ENCODE data around the gene RRAGB.
"Not testable (repeated sequence)": the region's sequence is repeated elsewhere in the genome, so short reads cannot be mapped to it uniquely, and the experiment has no call there.

The RRAGB gene, protein sequence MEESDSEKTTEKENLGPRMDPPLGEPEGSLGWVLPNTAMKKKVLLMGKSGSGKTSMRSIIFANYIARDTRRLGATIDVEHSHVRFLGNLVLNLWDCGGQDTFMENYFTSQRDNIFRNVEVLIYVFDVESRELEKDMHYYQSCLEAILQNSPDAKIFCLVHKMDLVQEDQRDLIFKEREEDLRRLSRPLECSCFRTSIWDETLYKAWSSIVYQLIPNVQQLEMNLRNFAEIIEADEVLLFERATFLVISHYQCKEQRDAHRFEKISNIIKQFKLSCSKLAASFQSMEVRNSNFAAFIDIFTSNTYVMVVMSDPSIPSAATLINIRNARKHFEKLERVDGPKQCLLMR

DNA sequence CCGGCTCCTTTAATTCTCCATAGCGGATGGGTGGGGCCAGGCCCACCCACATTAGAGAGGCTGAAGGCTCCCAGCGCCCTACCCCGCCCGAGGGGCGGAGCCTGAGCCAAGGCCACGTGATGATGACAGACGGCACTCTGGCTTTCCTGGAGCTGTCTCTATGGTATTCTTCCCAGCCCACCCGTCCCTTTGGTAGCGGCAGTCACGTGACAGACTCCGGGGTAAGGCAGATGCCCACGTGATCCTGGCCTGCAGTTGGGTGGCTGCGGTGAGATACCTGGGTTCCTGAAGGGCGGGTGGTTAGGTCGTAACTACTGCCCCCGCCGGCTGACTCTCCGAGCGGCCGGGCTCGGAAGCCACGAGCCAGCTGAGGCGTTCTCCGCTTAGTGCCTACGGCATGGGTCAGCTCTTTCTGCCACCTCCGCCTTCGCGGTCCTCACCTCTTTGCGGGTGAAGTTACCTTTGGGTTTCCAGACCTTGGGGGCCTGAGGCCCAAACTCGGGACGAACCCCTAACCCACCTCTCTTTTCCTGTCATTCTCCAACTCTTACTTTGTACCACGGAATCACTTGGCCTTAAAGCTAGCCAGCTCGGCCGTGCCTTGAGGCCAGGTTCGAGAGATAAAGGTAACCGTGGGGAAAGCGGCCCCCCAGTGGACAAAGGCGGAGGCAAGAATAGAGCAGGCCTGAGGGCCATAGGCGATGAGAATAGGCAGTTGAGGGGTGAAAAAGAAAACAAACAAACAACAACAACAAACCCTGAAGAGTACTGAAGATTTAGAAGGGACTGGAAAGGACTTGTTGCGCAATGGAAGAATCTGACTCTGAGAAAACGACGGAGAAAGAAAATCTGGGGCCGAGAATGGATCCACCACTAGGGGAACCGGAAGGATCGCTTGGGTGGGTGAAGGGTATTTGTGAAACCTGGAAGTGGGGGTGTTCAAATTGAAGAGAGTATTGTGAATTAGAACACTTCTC lies at the start of gene RRAGB:
RRAGB (plus strand) TSS at position 229 of the 977 bp plus-strand sequence; CDS start at position 808, 579 bp downstream.
- peak; percentile 81 for DNase-seq (ENCODE audit: low spot score)

GRCh38 chrX:55668084-55668483 lies 49.5 kb upstream of the RRAGB start:
- DNase-seq (ENCODE audit: low spot score) = no peak

DNA sequence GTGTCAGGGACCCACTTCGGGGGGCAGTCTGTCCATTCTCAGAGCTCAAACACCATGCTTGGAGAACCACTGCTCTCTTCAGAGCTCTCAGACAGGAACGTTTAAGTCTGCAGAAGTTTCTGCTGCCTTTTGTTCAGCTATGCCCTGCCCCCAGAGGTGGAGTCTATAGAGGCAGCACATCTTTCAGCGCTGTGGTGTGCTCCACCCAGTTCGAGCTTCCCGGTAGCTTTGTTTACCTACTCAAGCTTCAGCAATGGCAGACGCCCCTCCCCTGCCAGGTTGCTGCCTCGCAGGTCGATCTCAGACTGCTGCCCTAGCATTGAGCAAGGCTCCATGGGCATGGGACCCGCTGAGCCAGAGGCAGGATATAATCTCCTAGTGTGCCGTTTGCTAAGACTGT lies 29.0 kb upstream of the RRAGB start:
- not testable (repeated sequence) for DNase-seq (ENCODE audit: low spot score)

DNA sequence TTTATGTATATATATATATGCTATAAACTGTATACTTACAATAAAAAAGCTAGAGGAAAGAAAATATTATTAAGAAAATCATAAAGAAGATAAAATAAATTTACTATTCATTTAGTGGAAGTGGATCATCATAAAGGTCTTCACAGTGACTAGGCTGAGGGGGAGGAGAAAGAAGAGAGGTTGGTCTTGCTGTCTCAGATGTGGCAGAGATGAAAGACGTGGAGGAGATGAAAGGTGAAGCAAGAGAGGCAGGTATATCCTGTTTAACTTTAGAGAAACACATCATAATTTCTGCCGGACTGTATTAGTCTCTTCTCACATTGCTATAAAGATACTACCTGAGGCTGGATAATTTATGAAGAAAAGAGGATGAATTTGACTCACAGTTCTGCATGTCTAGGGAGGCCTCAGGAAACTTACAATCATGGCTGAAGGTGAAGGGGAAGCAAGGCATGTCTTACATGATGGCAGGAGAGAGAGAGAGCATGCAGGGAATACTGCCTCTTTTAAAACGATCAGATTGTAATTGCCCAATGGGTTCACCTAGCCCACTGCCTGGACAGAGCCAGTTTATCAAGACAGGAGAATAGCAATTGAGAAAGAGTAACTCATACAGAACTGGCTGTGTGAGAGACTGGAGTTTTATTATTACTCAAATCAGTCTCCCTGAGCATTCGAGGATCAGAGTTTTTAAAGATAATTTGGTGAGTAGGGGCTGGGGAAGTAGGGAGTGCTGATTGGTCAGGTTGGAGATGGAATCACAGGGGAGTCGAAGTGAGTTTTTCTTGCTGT lies 22.1 kb upstream of the RRAGB start:
- DNase-seq (ENCODE audit: low spot score) = no peak

GRCh38 chrX:55697381-55697780 lies 20.2 kb upstream of the RRAGB start:
- DNase-seq (ENCODE audit: low spot score) = no peak

DNA sequence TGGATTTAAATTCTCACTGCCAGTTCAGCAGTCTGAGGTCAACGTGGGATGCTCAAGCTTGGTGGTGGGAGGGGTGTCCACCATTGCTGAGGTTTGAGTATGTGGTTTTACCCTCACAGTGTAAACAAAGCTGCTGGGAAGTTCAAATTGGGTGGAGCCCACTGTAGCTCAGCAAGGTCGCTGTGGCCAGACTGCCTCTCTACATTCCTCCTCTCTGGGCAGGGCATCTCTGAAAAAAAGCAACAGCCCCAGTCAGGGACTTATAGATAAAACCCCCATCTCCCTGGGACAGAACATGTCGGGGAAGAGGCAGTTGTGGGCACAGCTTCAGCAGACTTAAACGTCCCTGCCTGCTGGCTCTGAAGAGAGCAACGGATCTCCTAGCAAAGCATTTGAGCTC lies 14.9 kb upstream of the RRAGB start:
- no peak for DNase-seq (ENCODE audit: low spot score)

- DNase-seq (ENCODE audit: low spot score) = not testable (repeated sequence)
Measured at GRCh38 chrX:55703436-55703835, 14.1 kb upstream of the RRAGB start.

DNA sequence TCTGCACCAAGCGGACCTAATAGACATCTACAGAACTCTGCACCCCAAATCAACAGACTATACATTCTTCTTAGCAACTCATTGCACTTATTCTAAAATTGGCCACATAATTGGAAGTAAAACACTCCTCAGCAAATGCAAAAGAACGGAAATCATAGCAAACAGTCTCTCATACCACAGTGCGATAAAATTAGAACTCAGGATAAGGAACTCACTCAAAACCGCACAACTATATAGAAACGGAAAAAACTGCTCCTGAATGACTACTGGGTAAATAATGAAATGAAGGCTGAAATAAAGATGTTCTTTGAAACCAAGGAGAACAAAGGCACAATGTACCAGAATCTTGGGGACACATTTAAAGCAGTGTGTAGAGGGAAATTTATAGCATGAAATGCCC lies 12.5 kb upstream of the RRAGB start:
- not testable (repeated sequence) for DNase-seq (ENCODE audit: low spot score)

- no peak for DNase-seq (ENCODE audit: low spot score)
Measured at GRCh38 chrX:55709735-55710134, 7.8 kb upstream of the RRAGB start.

DNA sequence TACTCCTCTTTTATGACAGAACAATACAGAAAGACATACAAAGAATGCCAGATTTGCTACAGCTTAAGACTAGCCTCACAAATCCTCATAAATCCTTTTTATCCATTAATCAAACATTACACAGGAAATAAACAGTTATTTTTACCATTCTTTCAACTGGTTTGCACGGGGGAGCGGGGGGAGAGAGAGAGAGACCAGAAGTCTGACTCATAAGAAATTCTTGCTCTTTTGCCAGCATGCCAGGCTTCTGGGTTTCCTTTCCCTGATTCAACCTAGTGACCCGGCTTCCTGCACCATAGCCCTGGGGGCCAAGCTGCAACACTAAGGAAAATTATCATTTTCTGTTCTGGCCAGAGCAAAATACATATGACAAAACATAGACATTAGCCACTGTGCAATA lies 6.8 kb upstream of the RRAGB start:
- peak; percentile 64 for DNase-seq (ENCODE audit: low spot score)

- no peak for DNase-seq (ENCODE audit: low spot score)
Measured at GRCh38 chrX:55713631-55714030, 3.9 kb upstream of the RRAGB start.

- no peak for DNase-seq (ENCODE audit: low spot score)
Measured at GRCh38 chrX:55714161-55714560, 3.4 kb upstream of the RRAGB start.

- DNase-seq (ENCODE audit: low spot score) = no peak
Measured at GRCh38 chrX:55715847-55716246, 1.7 kb upstream of the RRAGB start.

GRCh38 chrX:55716937-55717336 lies 612 bp upstream of the RRAGB start:
- DNase-seq (ENCODE audit: low spot score) = no peak

GRCh38 chrX:55731826-55732225 lies 14.3 kb downstream of the RRAGB start:
- DNase-seq (ENCODE audit: low spot score) = no peak

DNA sequence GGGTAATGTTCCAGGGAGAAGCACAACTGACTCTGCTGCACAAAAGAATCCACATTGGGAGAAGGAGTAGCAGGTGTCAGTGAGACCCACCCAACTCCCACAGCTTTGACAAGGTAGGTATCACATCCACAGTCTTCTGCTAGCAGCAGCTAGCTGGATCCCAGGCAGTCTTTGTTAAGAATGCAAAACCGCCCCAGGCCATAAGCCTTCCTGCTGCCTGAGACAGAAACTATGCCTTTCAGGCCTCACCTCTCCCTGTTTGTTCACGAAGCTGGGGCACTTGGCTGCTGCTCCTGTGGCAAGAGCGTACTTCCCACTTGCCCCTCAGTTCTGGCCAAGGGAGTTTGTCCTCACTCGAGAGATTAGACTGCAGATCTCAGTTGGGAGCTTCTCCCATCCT lies 21.4 kb downstream of the RRAGB start:
- DNase-seq (ENCODE audit: low spot score) = no peak

DNA sequence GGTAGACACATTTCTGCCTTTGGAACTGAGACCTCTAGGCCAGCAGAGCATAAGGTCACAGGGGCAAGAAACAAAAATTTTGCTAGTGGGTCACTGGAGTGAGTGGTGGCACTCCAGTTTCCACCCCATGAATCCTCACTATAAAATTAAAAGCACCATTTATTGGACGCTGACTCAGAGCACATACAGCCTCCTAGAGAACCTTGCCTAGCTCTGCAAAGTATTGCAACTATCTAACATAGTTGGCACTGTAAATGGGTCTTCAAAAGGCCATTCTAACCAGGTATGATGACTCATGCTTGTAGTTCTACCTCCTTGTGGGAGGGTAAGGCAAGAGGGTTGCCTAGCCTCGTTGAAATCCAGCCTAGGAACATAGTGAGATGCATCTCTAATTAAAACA lies 25.1 kb downstream of the RRAGB start:
- no peak for DNase-seq (ENCODE audit: low spot score)

DNA sequence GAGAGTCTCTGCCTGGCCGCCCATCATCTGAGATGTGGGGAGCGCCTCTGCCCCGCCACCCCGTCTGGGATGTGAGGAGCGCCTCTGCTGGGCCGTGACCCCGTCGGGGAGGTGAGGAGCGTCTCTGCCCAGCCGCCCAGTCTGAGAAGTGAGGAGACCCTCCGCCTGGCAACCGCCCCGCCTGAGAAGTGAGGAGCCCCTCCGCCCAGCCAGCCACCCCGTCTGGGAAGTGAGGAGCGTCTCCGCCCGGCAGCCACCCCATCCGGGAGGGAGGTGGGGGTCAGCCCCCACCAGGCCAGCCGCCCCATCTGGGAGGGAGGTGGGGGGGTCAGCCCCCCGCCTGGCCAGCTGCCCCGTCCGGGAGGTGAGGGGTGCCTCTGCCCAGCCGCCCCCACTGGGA lies 30.9 kb downstream of the RRAGB start:
- not testable (repeated sequence) for DNase-seq (ENCODE audit: low spot score)

DNA sequence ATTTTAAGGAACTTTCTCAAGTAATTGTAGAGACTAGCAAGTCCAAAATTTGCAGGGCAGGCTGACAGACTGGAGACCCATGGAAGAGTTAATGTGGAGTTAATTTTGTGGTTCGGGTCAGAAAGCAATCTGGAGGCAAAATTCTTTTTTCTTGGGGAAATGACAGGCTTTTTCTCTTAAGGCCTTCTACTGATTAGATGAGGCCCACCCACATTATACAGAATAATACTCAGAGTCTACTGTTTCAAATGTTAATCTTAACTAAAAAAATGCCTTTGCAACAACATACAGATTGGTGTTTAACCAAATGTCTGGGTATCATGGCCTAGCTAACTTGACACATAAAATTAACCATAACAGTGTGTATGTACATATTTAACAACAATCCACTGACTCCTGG lies 32.7 kb downstream of the RRAGB start:
- no peak for DNase-seq (ENCODE audit: low spot score)

GRCh38 chrX:55754861-55755294 lies 37.3 kb downstream of the RRAGB start:
- no peak for DNase-seq (ENCODE audit: low spot score)

GRCh38 chrX:55758033-55758432 lies 40.5 kb downstream of the RRAGB start:
- DNase-seq (ENCODE audit: low spot score) = no peak

DNA sequence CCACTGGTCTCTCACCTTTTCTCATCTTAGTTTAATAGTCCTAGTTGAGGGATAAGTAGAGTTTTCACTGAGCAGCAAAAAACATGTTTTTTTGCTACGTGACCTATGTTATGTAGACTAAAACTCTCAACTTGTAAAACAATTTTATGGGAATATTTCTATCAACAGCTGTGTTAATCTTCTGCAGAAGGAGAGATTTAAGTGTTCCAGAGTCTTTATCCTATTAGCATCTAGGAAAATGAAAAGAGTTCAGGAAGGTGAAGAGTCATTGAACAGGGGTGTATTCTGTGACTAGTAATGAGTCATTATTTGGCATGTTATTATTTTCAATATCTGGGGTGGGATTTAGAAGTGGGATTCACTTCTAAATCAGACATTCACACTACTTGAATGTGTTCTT lies 41.9 kb downstream of the RRAGB start:
- DNase-seq (ENCODE audit: low spot score) = no peak

Measured in kidney capillary endothelial cell (primary cell).